GM21576 (cell line): ENCODE measurements around the gene MAGI2.

ENCODE experiments used
- ATAC-seq: cut with Tn5 transposase; IDR thresholded peaks from one replicate; pipeline ENCODE4 v1.9.1; 2021; ENCODE audit warnings: mild to moderate bottlenecking, moderate library complexity; ENCODE audit not compliant: unreplicated experiment

The MAGI2 gene

DNA sequence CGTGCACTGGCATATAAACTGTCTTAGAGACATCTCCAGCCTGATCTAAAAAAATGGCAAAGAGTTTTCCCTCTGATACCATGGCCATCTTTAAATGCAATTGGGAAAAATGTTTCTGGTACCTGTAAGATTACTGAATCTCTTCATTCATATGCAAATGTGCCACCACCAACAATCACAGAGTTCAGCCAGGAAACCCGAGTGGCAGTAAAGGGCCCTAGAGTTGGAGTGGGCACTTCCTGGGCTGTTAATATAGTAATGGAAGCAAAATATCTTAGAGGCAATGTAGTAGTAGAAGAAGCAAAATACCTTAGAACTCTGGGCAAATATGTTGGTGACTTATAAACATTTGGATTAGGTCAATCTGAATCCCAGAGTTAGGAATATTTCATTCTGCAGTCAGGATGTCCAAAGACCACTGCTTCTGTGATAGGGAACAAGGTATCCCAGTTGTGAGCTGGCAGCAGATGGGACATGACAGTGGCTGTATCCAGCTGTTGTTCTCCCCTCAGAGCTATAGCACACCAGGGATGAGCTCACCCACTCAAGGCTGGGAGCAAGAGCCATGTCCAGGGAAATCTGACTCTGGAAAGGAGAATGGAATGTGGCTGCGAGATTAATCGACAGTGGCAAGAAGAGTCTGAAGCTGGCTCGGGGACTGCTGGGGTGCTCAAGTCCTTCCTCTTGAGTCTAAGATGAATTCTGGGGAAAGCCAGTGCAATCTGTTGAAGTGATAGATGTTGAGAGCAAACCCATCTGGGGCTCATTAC is 1322.8 kb downstream of the MAGI2 start:
- ATAC-seq: no peak

DNA sequence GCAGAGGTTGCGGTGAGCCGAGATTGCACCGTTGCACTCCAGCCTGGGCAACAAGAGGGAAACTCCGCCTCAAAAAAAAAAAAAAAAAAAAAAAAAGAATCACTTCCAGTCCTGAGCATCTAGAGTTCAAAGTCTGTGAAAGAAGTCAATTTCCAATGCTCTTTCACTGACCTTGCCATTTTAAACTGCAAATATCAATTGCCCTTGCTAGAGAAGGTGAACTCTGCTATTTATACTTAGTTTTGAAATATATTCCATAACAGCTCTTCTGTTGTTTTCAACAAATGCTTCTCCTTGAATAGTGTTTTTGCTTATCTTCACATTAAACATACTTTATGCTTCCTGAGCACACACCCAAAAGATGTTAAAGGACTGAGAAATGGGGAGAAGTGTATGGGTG is 1323.6 kb downstream of the MAGI2 start:
- ATAC-seq: no peak

DNA sequence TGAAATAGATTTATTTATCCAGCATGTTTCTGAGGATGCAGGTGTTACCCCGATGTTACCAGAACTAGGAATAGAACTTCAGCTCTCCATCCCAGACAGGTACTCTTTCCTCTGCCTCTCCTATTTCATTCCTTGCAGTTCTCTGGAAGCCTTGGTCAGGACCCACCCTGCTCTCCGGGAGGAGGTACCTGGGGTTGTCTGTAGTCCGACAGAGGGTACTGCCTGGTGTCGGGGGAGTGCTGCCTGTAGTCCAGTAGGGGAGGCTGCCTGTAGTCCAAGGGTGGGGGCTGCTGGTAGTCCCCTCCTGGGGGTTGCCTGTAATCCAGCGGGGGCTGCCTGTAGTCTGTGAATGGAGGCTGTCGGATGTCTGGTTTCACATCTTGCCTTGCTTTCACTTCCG is 1326.5 kb downstream of the MAGI2 start:
- no peak for ATAC-seq

DNA sequence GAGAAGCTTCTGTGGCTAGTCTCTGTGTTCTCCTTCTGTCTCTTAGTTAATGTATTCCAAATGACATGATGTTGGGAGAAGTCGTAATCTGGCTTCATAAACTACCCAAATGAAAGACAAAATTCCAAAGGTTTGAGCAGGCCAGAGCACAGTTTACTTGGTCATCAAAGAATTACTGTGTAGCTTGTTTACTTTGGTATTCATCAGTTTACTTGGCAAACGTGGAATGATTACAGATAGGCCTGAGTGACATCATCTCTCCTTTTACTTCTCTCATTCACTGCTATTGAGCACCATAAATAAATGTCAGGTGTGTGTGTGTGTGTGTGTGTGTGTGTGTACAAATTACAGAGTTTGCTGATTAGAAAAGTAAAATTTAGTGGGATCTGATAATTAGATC is 1327.6 kb downstream of the MAGI2 start:
- ATAC-seq: no peak

DNA sequence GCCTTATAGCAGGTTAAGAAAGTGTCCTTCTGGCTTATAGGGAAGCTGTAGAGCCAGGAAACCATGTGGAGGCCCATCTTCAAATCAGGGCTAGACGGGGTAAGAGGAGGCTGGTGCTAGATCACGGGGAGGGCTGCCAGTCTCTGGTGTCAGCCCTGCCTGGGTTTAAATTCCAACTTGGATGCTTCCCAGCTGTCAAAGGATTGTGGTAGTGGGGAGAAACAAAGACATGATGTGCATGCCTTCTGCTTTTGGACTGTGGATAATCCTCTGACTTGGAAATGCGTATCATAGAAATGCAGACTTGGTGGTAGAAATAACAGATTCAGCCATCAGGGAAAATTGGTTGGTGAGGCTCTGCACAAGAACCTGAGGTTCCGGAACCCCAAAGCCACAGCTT is 1329.3 kb downstream of the MAGI2 start:
- ATAC-seq: no peak

DNA sequence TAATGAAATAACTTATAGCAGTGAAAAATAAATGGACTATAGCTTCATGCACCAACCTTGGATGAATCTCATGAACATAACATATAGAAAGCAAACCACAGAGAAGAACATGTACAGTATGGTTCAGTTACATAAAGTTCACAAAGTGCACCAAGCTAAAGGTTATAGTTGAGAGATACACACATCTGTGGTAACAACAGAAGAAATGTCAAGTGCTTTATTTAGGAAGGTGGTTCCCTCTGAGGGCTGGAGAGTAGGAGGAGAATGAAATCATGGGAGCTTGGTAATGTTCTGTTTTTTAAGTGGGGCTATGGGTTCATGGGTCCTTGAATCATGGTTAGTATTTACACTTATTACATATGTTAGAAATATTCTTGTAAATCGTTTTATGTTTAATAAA is 1331.6 kb downstream of the MAGI2 start:
- no peak for ATAC-seq

DNA sequence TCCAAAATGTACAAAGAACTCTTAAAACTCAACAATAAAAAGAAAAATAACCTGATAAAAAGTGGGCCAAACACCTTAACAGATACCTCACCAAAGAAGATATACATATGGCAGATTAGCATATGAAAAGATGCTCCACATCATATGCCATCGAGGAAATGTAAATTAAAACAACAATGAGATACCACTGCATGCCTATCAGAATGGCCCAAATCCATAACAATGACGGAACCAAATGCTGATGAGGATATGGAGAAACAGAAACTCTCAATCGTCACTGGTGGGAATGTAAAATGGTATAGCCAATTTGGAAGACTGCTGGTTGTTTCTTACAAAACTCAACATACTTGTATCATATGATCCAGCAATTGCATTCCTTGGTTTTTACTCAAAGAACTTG is 1335.0 kb downstream of the MAGI2 start:
- ATAC-seq: no peak

DNA sequence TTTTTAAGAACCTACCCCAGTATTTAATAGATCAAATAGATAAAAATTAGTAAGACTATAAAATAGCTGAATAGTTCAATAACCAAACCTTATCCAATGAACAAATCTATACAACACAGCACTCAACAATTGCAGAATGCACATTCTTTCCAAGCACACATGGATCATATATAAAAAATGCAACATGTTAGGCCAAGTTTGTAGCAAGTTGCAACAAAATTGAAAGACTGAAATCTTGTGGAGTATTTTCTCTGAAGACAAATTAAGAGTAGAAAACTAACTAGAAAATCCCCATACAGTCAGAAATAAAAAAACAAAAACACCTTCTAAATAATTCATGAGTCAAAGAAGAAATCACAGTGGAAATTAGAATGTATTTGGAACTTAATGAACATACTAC is 1337.6 kb downstream of the MAGI2 start:
- ATAC-seq: no peak

DNA sequence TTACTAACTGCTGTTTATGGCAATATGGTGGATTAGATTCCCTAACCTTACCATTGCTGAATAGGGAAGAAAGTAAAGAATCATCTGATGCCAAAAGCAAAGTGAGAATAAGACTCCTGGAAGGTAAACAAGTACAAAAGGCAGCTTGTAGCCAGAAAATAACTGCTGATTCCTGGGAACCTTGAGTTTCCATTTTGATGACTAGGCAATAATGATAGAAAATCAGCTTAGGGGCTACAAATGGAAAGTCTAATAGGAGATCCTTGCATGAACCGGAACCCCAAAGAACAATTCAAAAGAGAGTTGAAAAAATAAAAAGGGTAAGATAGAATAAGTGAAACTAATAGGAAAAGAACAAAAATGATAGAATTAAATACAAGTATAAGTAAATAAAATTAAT is 1338.5 kb downstream of the MAGI2 start:
- ATAC-seq: no peak

DNA sequence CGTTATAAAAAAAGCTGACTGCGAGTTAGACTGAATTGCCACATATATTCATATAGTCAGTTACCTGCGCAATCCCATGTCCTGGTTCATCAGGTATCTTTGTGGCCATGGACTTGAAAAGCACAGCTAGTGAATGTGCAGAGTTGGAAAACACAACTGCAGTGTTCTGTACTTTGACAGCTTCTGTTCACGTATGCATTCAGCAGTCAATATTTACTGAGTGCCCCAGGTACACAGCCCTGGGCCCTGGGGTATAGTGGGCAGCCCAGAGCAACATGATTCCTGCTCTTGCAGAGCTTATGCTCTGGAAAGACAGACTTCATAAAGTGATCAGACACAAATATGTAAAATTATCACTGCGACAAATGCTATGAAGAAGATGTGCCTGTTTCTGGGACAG is 1341.0 kb downstream of the MAGI2 start:
- no peak for ATAC-seq

DNA sequence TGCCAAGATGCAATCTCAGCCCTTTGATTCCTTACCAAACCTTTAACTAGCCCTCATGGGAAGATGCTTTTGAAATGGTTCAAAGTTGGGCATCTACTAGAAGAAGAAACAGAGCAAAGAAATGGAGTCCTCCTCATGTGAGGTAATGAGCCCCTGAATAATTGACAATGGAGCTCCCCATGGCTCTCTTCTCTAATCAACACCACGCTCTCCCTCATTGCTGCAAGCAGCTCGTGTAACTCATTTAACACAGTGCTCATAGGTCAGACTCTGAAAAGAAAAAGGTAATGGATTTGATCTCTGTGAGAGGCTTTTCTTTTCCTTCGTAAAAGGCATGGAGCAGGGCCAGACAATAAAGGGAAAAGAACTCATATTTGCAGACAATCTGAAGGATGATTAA is 1342.1 kb downstream of the MAGI2 start:
- ATAC-seq: no peak

DNA sequence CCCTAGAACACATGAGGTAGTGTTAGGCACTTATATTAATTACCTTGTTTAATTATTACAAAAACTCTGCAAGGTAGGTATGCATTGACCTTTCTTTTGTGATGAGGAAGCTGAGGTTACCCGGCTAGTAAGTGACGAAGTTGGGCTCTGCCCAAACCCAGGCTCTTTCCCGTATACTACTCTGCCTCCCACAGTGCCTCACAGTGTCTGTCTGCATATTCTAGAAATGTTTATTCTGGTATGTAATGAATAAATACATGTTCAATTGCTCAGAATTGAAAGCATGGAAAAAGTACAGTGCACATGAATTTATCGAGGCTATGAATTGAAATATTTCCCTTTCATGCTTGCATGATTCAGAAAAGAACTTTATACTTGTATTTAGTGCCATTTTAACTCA is 1350.0 kb downstream of the MAGI2 start:
- ATAC-seq: no peak

DNA sequence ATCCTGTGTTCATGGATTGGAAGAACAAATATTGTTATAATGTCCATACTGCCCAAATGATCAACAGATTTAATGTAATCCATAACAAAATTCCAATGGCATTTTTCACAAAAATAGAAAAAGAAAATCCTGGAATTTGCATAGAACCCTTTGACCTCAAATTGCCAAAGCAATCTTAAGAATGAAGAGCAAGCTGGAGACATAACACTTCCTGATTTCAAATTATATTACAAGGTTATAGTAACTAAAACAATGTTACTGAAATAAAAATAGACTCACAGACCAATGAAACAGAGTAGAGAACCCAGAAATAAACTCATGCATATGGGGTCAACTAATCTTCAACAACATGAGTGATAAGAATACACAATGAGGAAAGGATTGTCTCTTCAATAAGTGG is 1352.4 kb downstream of the MAGI2 start:
- no peak for ATAC-seq

DNA sequence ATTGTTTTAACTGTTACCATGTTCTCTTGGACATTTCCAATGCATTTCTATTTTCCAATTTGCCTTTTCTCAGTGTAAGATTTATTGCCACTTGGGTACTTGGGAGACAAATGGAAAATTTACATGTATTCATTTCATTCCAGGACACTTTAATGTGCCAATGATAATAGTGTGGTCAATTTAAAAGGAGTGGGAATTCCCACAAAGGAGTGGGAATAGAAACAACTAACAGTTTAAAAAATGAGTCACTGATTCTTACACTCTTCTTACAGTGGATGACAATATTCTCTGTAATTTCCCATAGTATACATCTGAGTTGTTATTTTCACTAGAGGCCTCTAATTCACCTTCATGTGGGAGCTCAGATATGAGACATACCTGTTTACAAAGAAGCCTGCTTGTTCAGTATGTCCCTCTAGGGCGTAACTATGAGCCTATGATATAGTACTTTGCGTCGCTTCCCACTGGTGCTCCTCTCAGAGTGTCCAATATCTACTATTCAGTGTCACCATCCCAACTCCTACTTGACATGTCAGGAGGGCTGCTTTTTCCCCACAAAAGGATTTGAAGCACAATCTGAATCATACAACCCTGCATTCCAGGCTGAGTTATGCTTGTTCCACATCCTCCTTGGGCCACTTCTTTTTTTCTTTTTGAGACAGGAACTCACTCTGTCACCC is 1353.6 kb downstream of the MAGI2 start:
- no peak for ATAC-seq

DNA sequence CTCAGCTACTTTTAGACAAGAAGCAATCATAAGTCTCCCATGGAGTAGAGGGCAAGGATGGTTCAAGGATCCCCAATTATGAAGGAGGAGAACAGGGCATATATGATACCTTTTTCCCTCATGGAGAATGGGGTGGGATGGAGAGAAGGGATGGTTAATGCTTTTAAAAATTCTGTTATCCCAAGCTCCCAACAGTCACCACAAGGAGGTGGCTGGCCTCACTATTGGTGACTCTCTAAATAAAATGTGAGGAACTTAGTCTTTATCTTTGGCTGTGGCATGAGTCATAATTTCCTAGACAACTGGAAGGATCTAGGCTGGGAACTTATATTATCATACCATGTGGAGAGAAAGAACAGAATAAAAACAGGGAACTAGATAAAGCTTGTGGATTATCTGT is 1357.9 kb downstream of the MAGI2 start:
- no peak for ATAC-seq

DNA sequence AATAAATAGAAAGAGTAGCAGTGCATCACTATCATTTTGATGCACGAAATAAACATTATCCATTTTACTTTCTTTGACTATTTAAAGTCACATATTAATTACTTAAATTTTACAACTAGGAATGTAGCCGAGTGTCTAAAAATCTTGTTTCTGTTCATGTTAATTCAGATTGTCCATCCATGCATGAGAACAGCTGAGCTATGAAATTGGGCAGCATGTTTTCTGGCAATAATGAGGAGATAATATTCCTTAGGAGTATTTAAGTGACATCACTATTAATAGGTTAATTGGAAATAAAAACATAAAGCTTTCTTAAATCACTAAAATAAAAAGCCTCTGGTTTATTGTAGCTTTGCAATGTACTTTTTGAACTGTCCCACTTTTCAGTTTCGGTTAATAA is 1361.1 kb downstream of the MAGI2 start:
- ATAC-seq: no peak

DNA sequence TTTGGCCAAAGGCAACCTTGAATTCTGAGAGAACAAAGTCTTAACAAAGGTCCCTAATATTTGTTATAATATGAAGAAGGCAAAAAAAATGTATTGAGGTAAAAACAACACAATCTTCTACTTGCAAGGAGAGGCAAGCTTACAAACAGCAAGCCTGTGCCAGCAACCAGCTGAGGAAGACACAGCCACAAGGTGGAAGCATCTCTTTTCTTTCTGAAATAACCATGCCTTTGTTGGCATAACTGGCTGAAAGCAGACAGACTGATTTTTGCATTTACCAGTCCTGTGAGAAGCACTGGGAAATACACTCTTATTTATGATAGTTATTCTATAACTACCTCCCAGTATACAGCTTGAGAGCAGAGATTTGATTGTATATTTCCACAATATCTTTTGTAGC is 1362.9 kb downstream of the MAGI2 start:
- ATAC-seq: no peak

DNA sequence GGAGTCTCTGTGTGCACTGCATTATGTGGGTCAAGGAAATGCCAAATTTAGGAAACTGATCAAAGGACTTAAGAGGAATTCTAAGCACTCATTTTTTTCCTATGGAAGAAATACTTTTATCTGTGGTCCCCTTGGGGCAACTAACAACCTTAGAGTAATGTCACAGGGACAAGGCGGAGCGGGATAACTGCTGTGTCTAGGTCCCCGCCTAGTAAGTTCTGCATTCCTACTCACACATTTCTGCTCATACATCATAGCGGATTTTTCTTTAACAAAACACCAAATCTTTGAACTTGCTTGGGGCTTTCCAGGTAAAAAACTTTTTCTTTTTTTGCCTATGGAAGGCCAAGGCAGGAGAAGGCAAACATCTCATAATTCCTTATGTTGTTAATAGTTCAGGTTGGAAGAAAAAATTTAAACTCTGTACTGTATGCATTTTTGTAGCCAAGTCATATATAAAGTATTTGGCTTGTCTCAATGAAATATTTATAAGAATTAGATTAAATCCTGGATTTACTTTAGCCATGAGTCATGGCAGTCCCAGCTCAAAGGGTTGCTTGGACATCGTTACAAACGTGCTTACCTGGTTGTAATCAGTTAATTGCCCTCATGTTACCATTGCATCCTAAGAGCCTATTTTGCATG is 1369.9 kb downstream of the MAGI2 start:
- no peak for ATAC-seq

DNA sequence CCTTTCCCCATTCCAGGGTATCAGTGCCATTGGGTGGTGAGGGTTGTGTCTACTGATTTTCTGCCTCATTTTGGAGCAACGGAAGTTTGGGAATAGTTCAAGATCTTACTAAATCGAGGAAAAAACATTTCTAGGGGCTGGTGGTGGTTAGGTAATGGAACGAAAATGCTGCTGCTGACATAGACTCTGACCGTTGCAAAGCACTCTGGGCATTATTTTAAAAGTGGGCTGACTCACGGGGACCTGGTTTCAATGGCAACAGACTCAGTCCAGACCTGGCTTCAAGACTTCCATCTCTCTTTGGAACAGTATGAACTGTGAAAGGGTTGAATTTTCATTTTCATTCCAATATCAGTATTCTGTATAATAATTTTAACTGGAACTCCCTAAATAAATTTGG is 1370.9 kb downstream of the MAGI2 start:
- ATAC-seq: no peak

DNA sequence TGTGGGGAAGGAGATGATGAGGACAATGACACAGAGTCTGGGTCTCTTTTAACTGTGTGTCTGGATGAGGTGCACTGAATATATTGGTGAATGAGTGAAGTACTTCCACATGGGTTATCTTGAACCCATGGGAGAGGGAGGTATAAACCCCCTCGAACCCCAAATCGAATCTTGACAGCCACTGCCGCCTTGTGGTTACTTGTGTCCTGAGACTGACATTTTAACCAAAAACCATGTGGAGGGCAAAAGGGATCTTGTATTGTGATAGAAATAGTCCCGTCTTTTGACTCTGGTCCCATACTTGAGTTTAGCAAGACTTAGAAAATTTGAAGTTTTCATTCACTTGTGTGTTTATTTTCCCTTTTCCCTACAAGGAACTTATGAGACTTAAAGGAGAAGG is 1371.6 kb downstream of the MAGI2 start:
- ATAC-seq: no peak

DNA sequence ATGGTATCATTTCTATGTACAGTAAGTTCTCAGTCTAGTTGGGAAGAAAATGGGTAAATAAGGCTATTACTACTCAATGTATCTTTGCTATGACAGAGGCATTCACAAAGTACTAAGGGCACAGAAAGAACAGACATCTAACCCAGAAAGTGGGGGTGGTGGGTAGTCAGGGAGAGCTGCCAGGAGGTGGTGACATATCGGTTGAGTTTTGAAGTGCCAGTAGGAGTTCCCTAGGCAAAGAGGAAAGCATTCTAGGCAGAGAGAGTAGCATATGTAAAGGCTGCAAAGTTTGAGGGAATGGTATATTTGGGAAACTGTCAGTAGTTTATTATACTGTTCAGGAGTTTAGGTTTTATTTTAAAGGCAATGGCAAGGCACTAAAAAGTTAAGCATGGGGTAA is 1372.1 kb downstream of the MAGI2 start:
- no peak for ATAC-seq

DNA sequence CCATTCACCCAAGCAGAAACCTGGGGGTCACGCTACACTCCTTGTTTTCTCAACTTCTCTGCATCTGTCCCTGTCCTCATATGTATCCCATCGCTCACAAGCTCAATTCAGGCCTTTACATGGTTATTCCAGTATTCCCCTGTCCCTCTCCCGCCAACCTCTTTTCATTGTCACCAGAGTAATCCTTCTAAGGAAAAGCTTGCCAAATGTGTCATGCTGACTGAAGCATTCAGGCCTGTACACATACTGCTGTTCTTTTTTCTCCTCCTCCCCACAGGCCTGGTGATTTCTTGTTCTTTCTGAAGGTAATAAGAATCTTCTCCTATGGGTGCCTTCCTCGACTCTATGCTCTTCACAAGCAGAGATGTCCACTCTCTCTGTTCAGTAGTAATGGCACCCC is 1372.7 kb downstream of the MAGI2 start:
- ATAC-seq: no peak
